ENCODE results near the gene CLHC1.

The CLHC1 gene

DNA sequence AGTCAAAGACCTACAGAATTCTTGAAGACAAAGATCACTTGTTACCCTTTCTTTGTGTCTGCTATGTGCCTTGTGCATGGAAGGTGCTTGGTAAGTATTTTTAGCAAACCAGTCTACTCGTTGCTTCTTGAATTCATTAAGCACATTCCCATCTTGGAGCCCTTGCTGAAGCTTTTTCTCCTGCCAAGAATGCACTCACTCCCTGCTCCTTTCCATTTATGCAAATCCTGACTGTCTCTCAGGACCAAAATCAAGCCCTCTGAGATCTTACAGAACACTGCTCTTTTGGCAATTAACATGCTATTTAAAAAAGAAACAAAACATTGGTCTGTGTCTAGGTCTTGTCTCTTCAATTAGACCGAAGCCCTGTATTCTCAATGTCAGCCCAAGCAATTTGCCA lies 75.8 kb downstream of the CLHC1 start:
- no peak overlapping the region for H3K4me3 ChIP-seq (ENCODE audit: control insufficient read depth, low read depth, low read length)
- no peak for DNase-seq (ENCODE audit: low read depth)

DNA sequence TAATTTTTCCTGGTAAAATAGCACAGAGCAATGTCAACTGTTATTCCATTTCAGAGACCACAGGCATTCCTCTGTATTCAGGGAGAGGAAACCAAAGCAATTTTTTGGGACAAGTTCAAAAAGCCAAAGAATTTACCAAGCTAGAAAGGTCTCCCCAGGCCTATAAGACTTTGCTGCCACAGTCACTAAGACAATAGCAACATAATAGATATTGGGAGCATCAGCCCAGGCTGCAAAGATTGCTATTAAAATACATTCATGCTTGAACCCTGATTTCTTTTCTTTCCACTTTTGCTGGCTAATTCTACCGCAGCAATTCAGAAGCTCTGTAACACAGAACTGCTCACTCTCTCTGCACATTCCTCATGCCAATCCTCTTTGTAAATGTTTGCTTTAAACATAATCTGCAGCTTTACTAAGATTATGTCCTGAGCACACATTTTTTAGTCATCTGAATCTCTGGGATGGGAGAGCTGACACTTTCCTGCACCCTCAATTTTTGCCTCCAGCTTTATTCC lies 76.3 kb downstream of the CLHC1 start:
- TF ChIP-seq, protein P1, sequence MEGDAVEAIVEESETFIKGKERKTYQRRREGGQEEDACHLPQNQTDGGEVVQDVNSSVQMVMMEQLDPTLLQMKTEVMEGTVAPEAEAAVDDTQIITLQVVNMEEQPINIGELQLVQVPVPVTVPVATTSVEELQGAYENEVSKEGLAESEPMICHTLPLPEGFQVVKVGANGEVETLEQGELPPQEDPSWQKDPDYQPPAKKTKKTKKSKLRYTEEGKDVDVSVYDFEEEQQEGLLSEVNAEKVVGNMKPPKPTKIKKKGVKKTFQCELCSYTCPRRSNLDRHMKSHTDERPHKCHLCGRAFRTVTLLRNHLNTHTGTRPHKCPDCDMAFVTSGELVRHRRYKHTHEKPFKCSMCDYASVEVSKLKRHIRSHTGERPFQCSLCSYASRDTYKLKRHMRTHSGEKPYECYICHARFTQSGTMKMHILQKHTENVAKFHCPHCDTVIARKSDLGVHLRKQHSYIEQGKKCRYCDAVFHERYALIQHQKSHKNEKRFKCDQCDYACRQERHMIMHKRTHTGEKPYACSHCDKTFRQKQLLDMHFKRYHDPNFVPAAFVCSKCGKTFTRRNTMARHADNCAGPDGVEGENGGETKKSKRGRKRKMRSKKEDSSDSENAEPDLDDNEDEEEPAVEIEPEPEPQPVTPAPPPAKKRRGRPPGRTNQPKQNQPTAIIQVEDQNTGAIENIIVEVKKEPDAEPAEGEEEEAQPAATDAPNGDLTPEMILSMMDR (IDR thresholded peaks at IDR 0.05; ENCODE audit: control insufficient read depth, insufficient read depth, low read depth, low read length, missing control alignments) = no peak
- no peak overlapping the region for H3K4me3 ChIP-seq (ENCODE audit: control insufficient read depth, low read depth, low read length)
- peak; percentile 49 for DNase-seq (ENCODE audit: low read depth)

More for the DNA sequence above, 75.8 kb downstream of the CLHC1 start:
- TF ChIP-seq, protein P1 (IDR thresholded peaks at IDR 0.05; ENCODE audit: control insufficient read depth, insufficient read depth, low read depth, low read length, missing control alignments) = no peak

DNA sequence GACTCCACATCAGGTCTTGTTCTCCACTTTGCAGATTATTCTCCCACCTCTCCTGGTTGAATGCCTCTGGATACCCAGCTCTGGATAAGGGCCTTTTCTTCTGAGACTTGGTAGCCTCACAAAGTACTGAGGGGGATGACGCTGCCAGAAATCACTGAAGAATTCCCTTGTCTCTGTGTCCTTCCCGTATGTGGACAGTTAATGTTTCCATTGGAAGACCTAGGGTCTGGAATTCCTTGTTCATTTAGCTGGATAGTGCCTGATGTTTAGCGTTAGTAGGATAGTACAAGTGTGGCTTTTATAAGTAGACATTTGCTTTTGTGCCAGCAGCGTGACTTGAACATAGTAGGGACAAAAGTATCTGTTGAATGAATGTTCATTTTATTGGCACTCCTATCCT lies 76.9 kb downstream of the CLHC1 start:
- no peak for DNase-seq (ENCODE audit: low read depth)
- H3K4me3 ChIP-seq (ENCODE audit: control insufficient read depth, low read depth, low read length) = no peak overlapping the region
- TF ChIP-seq, protein P1 (IDR thresholded peaks at IDR 0.05; ENCODE audit: control insufficient read depth, insufficient read depth, low read depth, low read length, missing control alignments) = no peak

DNA sequence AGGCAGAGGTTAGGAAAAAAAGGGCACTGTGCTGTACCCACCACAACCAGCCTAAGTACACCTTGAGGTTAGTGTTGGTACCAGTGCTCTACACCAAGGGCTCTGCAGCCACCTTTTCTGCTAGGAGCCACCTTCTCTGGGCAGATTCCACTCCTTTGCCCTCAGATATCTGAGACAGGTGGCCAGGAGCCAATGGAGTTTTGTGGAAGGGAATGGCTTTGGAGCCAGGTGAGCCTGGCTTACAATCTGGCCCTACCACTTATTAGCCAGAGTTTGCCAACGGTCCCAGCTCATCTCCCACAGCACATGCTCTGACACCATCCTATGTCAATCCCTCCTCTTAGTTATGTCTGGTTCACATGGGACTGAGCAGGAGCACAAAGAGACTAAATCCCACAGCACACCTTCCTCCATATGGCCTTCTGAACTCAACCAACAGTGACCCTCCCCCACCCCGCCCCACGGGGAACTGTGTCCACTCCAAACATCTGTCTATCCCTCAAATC lies 77.5 kb downstream of the CLHC1 start:
- H3K4me3 ChIP-seq (ENCODE audit: control insufficient read depth, low read depth, low read length) = no peak overlapping the region
- TF ChIP-seq, protein P1 (IDR thresholded peaks at IDR 0.05; ENCODE audit: control insufficient read depth, insufficient read depth, low read depth, low read length, missing control alignments) = no peak
- no peak for DNase-seq (ENCODE audit: low read depth)

DNA sequence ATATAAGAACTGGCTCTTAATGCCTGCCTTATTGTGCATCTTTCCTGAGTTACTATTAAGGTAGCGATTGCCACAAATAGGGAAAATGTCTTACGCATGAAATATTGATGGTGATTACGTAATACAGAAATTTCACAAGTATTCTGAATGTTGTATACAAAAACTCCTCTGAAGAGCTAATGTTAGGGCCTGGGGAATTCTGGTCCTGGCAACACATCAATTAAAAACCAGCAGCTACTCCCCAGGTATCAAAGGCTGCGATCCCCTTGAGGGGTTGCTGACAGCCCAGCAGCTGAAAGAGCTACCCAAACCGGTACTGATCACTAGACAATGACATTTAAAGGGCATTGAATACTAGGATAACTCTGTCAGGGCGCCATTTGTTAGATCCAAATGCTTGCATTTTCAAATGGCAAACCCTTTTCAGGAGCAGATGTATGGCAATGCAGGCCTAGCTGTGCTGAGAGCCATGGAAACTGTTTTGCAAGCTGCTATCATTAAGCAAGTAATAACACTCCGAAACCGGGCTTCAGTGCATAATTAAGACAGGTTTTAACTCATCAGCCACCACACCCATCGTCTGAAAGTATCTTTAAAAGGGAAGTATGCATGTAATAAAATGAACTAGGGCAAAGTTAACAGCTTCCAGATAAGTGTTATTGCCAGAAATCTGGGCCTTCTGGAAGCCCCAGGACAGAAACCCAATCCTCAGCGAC lies 78.4 kb downstream of the CLHC1 start:
- H3K4me3 ChIP-seq (ENCODE audit: control insufficient read depth, low read depth, low read length) = no peak overlapping the region
- TF ChIP-seq, protein P1 (IDR thresholded peaks at IDR 0.05; ENCODE audit: control insufficient read depth, insufficient read depth, low read depth, low read length, missing control alignments) = no peak
- DNase-seq (ENCODE audit: low read depth) = no peak

DNA sequence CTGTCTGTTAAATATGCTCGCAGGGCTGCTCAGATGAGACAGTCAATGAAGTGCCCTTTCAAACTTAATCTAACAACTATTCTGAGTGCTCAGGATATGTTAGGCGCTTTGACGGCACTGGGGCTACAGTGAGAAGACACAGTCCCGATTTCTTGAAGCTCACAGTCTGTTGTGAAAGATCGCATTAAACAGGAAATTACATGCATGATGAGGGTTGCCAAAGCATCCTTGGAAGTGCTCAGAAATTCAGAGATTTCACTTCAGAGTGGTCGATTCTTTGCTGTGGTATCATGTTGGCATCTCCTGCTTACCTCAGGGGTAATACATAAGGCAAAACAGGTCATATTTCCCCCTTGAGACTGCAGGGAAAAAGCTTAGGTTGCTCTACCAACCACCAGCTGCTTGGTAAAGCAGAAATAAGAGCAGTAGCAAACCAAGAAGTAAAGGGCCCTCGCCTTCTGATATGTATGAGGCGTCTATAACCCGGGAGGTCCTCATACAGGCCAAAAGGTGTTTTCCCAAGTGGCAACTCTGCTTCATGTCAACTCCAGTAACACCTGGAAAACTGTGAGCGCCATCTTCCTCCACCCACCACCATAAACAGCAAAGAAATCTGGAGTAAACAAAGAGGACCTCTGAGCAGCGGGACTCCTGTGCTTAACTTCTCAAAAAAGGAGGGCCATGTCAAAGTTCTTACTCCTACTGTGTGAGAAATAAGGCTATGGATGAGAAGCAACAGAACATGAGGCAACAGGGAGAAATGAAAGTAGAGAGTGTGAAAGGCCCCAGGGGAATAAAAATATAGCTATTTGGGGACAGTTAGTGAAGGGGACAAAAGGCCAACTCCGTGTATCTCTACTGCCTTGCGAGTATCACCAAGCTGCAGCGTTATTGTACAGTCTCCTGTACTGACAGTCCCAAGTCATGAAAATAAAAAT lies 79.3 kb downstream of the CLHC1 start:
- H3K4me3 ChIP-seq (ENCODE audit: control insufficient read depth, low read depth, low read length) = no peak overlapping the region
- TF ChIP-seq, protein P1 (IDR thresholded peaks at IDR 0.05; ENCODE audit: control insufficient read depth, insufficient read depth, low read depth, low read length, missing control alignments) = no peak
- DNase-seq (ENCODE audit: low read depth) = no peak

Measured in AG09309 (cell line).